ENCODE measurements around the gene CROCC2. TPM values are rescaled to one million over a fixed set of nuclear protein-coding genes. Genes with fewer than 3 reads are reported as not detected.

The CROCC2 gene
- total and polyA plus RNA-seq, 2 of the 13 experiments (the other 11 are each of a cell fraction or from before 2014, with no cell fraction given): not detected

- TF ChIP-seq HHEX (CRISPR knock-in tag; IDR thresholded peaks at IDR 0.05): no peak
- no peak for TF ChIP-seq ARNT2 (CRISPR knock-in tag; IDR thresholded peaks at IDR 0.05; ENCODE audit: low read depth)
- no peak for TF ChIP-seq MAZ (IDR thresholded peaks at IDR 0.05; ENCODE audit: borderline replicate concordance, low read depth, low read length)
- no peak; the same call in 1 of the 2 replicates for TF ChIP-seq MAZ (CRISPR knock-in tag; IDR thresholded peaks at IDR 0.05; ENCODE audit: low read depth)
- no peak for TF ChIP-seq ATRX (CRISPR knock-in tag; IDR thresholded peaks at IDR 0.05; ENCODE audit: borderline replicate concordance)
- TF ChIP-seq ZNF567 (CRISPR knock-in tag; IDR thresholded peaks at IDR 0.05; ENCODE audit: borderline replicate concordance): no peak
- TF ChIP-seq PPARG (CRISPR knock-in tag; conservative IDR thresholded peaks at IDR 0.05): no peak
- no peak for TF ChIP-seq RERE (CRISPR knock-in tag; IDR thresholded peaks at IDR 0.05; ENCODE audit: low read depth)
- no peak for TF ChIP-seq TMF1 (CRISPR knock-in tag; IDR thresholded peaks at IDR 0.05; ENCODE audit: low read depth)
- TF ChIP-seq MYPOP (CRISPR knock-in tag; IDR thresholded peaks at IDR 0.05): no peak
- no peak for TF ChIP-seq ZSCAN30 (CRISPR knock-in tag; IDR thresholded peaks at IDR 0.05)
- TF ChIP-seq FUBP1 (CRISPR knock-in tag; IDR thresholded peaks at IDR 0.05; ENCODE audit: borderline replicate concordance): no peak
- peak; percentile 65 for TF ChIP-seq PHF8 (CRISPR knock-in tag; IDR thresholded peaks at IDR 0.05)
- TF ChIP-seq ZNF710 (CRISPR knock-in tag; IDR thresholded peaks at IDR 0.05; ENCODE audit: borderline replicate concordance): no peak
- 0 out of 2 replicates have a peak, but pooled peaks have one; percentile 20 for TF ChIP-seq ZBTB26 (CRISPR knock-in tag; IDR thresholded peaks at IDR 0.05; ENCODE audit: borderline replicate concordance)
- TF ChIP-seq SMAD3 (CRISPR knock-in tag; IDR thresholded peaks at IDR 0.05): no peak
- TF ChIP-seq POLR2G (IDR thresholded peaks at IDR 0.05; ENCODE audit: low read depth, low read length): peak; percentile 47; the same call in 1 of the 2 replicates
Observed at GRCh38 chr2:240966906-240967680, 61.0 kb downstream of the CROCC2 start (continued).

All from HepG2 (cell line).